ENCODE measurements around the gene GAS7. TPM values are rescaled to one million over a fixed set of nuclear protein-coding genes. Genes with fewer than 3 reads are reported as not detected.
A peak's percentile ranks its signal among the peaks of the same experiment; 100 is the strongest.

The GAS7 gene
- total and polyA plus RNA-seq, 10 of the 15 experiments (the other 5 are each of a cell fraction or from before 2014, with no cell fraction given) = 2.3 to 53.4 (median 24.0) TPM

DNA sequence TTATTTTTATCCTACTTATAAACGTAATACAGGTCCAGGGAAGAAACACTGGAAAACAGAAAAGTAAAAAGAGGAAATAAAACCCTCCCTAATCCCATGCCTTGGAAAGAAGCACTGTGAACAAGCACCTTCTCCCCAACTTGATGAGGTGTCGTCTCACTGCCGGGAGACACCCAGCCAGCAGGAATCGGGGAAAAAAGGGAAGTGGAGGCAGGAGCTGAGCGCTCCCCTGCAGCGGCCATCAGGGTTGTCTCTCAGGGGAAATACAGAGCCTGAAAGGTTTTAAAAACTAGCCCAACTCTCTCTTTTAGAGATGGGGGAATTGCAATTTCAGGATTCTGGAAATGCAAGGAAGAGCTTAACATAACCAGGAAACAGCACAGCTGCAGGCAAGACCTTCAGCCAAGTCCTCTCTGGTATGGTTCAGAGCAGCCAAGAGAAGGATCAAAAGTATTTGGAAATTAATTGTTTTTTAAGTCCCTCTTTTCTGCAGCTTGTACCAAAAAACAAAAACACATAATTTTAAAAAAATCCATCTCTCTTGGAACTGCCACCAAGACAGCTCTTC lies 197.0 kb downstream of the GAS7 start:
- intact Hi-C loops (cut with micrococcal nuclease; ENCODE audit: unreplicated experiment) (no loop called here), in situ Hi-C loops (cut with MboI) (no loop called here)
- BruUV-seq (replicated peaks) = no TSS peak
- Histone ChIP-seq H2AFZ (ENCODE audit: control insufficient read depth, low read depth, low read length) (no peak overlapping the region), H3K4me2 (ENCODE audit: control insufficient read depth, insufficient read depth) (no peak overlapping the region), H3K27me3 (replicated peaks in 1 of 2; ENCODE audit: control insufficient read depth in 2 of 2, insufficient read depth in 2 of 2, low read length in 1 of 2) (no peaks in the 10 kb centered on the region), H3K9me3 (replicated peaks; ENCODE audit: control insufficient read depth, insufficient read depth, low read length) (no peaks in the 10 kb centered on the region), H4K20me1 (ENCODE audit: control insufficient read depth, insufficient read depth) (no peaks in the 10 kb centered on the region), H3K79me2 (ENCODE audit: control insufficient read depth, insufficient read depth, low read length) (peaks cover 2% of the 10 kb centered on the region; the same call in 1 of the 2 replicates), H3K4me1 (ENCODE audit: control insufficient read depth, insufficient read depth, low read length) (peaks cover 14% of the 10 kb centered on the region), H3K36me3 (ENCODE audit: control insufficient read depth in 2 of 2, insufficient read depth in 2 of 2, low read length in 1 of 2) (no peaks in the 10 kb centered on the region), H3K4me3 (no peak overlapping the region), H3K27ac (ENCODE audit: control insufficient read depth, insufficient read depth) (no peak overlapping the region), H3K9ac (ENCODE audit: control insufficient read depth, insufficient read depth, low read length) (no peak overlapping the region)
- SMC1A ChIA-PET (ENCODE audit: uncharacterized antibody, unreplicated experiment) = no interaction called here
- CTCF ChIA-PET = interaction anchor here (0.7 kb wide), 1 partner anchor 15 kb away, joined by 3 read pairs; no protein-coding TSS in a partner anchor
- RAD21 ChIA-PET (ENCODE audit: unreplicated experiment) = no interaction called here
- POLR2A ChIA-PET = no interaction called here
- FAIRE-seq (no peak), DNase-seq (ENCODE audit: low read depth, low spot score) (no peak), ATAC-seq (no peak)
- 79% methylated on average over 6 of the region's 6 CpGs for WGBS (ENCODE audit: insufficient coverage, insufficient replicate concordance, low lambda C conversion rate, missing lambda C conversion rate)
- TF ChIP-seq ZBED1 (IDR thresholded peaks at IDR 0.05; ENCODE audit: borderline replicate concordance) (no peak), NR2F1 (conservative IDR thresholded peaks at IDR 0.05) (no peak), NRF1 (conservative IDR thresholded peaks at IDR 0.05; ENCODE audit: low read depth, low read length) (no peak), ATF2 (IDR thresholded peaks at IDR 0.05; ENCODE audit: low read length) (no peak), HCFC1 (IDR thresholded peaks at IDR 0.05; ENCODE audit: low read length) (no peak), SPI1 (IDR thresholded peaks at IDR 0.05; ENCODE audit: borderline replicate concordance, insufficient read depth, low read depth, low read length) (peak; percentile 34; the same call in 1 of the 2 replicates)
